T-helper 22 cell (primary cell): ENCODE data around the gene COBL.

Experiments used
- DNase-seq: peaks from one replicate; pipeline ENCODE4 v3.0.0-alpha.2; 2020; ENCODE audit warnings: low read depth

Gene COBL

GRCh38 chr7:51186531-51186930 lies 130.1 kb downstream of the COBL start:
- DNase-seq: no peak

- no peak for DNase-seq
Observed at GRCh38 chr7:51182636-51183166, 133.9 kb downstream of the COBL start.

- no peak for DNase-seq
Observed at GRCh38 chr7:51180092-51180491, 136.5 kb downstream of the COBL start.

- DNase-seq: no peak
Observed at GRCh38 chr7:51175992-51176388, 140.6 kb downstream of the COBL start.

GRCh38 chr7:51175316-51175991 lies 141.2 kb downstream of the COBL start:
- no peak for DNase-seq

GRCh38 chr7:51165337-51165736 lies 151.3 kb downstream of the COBL start:
- no peak for DNase-seq

- no peak for DNase-seq
Observed at GRCh38 chr7:51162724-51163329, 153.8 kb downstream of the COBL start.

- DNase-seq: no peak
Observed at GRCh38 chr7:51161937-51162336, 154.7 kb downstream of the COBL start.

GRCh38 chr7:51160990-51161615 lies 155.5 kb downstream of the COBL start:
- DNase-seq: peak; percentile 4

- no peak for DNase-seq
Observed at GRCh38 chr7:51160411-51160810, 156.2 kb downstream of the COBL start.

GRCh38 chr7:51158742-51159445 lies 157.7 kb downstream of the COBL start:
- DNase-seq: no peak

- no peak for DNase-seq
Observed at GRCh38 chr7:51158211-51158610, 158.4 kb downstream of the COBL start.

- DNase-seq: no peak
Observed at GRCh38 chr7:51154201-51154600, 162.4 kb downstream of the COBL start.

GRCh38 chr7:51152706-51153200 lies 163.9 kb downstream of the COBL start:
- DNase-seq: no peak

GRCh38 chr7:51151455-51151854 lies 165.2 kb downstream of the COBL start:
- DNase-seq: no peak

- DNase-seq: no peak
Observed at GRCh38 chr7:51150193-51150592, 166.4 kb downstream of the COBL start.

- no peak for DNase-seq
Observed at GRCh38 chr7:51148216-51148615, 168.4 kb downstream of the COBL start.

- no peak for DNase-seq
Observed at GRCh38 chr7:51146816-51147586, 169.6 kb downstream of the COBL start.

GRCh38 chr7:51144178-51144577 lies 172.4 kb downstream of the COBL start:
- no peak for DNase-seq

GRCh38 chr7:51142741-51143385 lies 173.7 kb downstream of the COBL start:
- no peak for DNase-seq

GRCh38 chr7:51141451-51142003 lies 175.1 kb downstream of the COBL start:
- no peak for DNase-seq
